ENCODE data around the gene KIF16B. TPM values are rescaled to one million over a fixed set of nuclear protein-coding genes. Genes with fewer than 3 reads are reported as not detected.

Gene KIF16B
- total and polyA plus RNA-seq, 9 of the 15 experiments (the other 6 are each of a cell fraction or from before 2014, with no cell fraction given): 1.00 to 10.6 (median 8.5) TPM

DNA sequence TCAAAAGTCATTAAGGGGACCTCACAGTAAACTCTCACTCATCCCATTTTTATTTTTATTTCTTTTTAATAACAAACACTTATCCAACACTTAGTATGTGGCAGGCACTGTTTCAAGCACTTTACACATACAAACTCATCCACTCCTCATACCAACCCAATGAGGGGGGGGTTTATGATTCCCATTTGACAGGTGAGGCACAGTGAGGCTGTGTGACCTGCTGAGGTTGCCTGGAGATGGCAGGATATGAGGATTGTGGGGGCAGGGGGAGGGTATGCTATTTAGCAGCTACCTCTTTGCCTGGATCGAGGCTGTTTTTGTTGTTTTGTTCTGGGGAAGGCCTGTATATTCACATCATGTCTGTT, 219.8 kb downstream of the KIF16B start:
- no peaks in the 10 kb centered on the region for H3K9me3 ChIP-seq (replicated peaks; ENCODE audit: control insufficient read depth, insufficient read depth, low read depth, low read length)
- no peak overlapping the region for H3K4me3 ChIP-seq
- H3K4me1 ChIP-seq (replicated peaks in 1 of 2; ENCODE audit: control insufficient read depth in 2 of 2, insufficient read depth in 2 of 2, low read length in 2 of 2): no peaks in the 10 kb centered on the region
- 14% methylated on average over 1 of the region's 1 CpG for WGBS (ENCODE audit: insufficient coverage, low coverage, missing lambda C conversion rate)
- ATAC-seq (no peak), DNase-seq (ENCODE audit: extremely low read depth in 1 of 4, low spot score in 3 of 4) (no peak), FAIRE-seq (no peak)
- no peaks in the 10 kb centered on the region for H3K36me3 ChIP-seq (ENCODE audit: control insufficient read depth, insufficient read depth, low read length)
- ChIA-PET POLR2A (no interaction called here), CTCF (ENCODE audit: low intra/inter-chr PET ratio) (no interaction called here)
- H3K4me2 ChIP-seq (ENCODE audit: insufficient read depth, low read length): no peak overlapping the region
- intact Hi-C loops (cut with micrococcal nuclease): no loop called here
- no peak overlapping the region for H3K9ac ChIP-seq (ENCODE audit: insufficient read depth in 1 of 2, low read depth in 2 of 2, low read length in 2 of 2)
- H3K27me3 ChIP-seq (ENCODE audit: control insufficient read depth in 2 of 2, insufficient read depth in 2 of 2, low read length in 2 of 2): no peaks in the 10 kb centered on the region
- H2AFZ ChIP-seq (ENCODE audit: low read depth, low read length): no peak overlapping the region
- TF ChIP-seq ZNF655 (CRISPR knock-in tag; IDR thresholded peaks at IDR 0.05): no peak
- TF ChIP-seq RFX5 (IDR thresholded peaks at IDR 0.05; ENCODE audit: low read depth, low read length): no peak
- no peak for TF ChIP-seq TCF15 (CRISPR knock-in tag; IDR thresholded peaks at IDR 0.05)
- TF ChIP-seq ESRRB (CRISPR knock-in tag; IDR thresholded peaks at IDR 0.05; ENCODE audit: borderline replicate concordance): no peak
- no peak for TF ChIP-seq NUFIP1 (IDR thresholded peaks at IDR 0.05; ENCODE audit: partially characterized antibody)
- no peak for TF ChIP-seq EZH2 (IDR thresholded peaks at IDR 0.05; ENCODE audit: borderline replicate concordance, low read depth, low read length)
- no peak for TF ChIP-seq ZSCAN32 (CRISPR knock-in tag; IDR thresholded peaks at IDR 0.05)
- no peak for TF ChIP-seq MTA2 (IDR thresholded peaks at IDR 0.05; ENCODE audit: low read depth)
- no peak for TF ChIP-seq HMG20B (CRISPR knock-in tag; IDR thresholded peaks at IDR 0.05)
- no peak for TF ChIP-seq HDAC2 (IDR thresholded peaks at IDR 0.05)
- TF ChIP-seq PPARD (CRISPR knock-in tag; IDR thresholded peaks at IDR 0.05): no peak
- TF ChIP-seq PHB (CRISPR knock-in tag; IDR thresholded peaks at IDR 0.05): no peak
- TF ChIP-seq ZC3H8 (IDR thresholded peaks at IDR 0.05): no peak
- no peak for TF ChIP-seq TRIM25 (IDR thresholded peaks at IDR 0.05; ENCODE audit: borderline replicate concordance)
- no peak for TF ChIP-seq ZNF431 (CRISPR knock-in tag; IDR thresholded peaks at IDR 0.05)
- no peak overlapping the region for H3K27ac ChIP-seq (ENCODE audit: extremely low read depth, low read depth, low read length)
- no TSS peak for BruUV-seq (replicated peaks)
- in situ Hi-C loops (cut with MboI): no loop called here
- no peaks in the 10 kb centered on the region for H4K20me1 ChIP-seq (replicated peaks; ENCODE audit: control insufficient read depth, insufficient read depth, low read length)
- H3K9me1 ChIP-seq (ENCODE audit: control insufficient read depth, insufficient read depth, low read length): no peaks in the 10 kb centered on the region
- H3K79me2 ChIP-seq (ENCODE audit: control insufficient read depth, insufficient read depth, low read length): no peaks in the 10 kb centered on the region
